ENCODE results near the gene MRPS6.

MRPS6 gene

GRCh38 chr21:34182436-34182835 lies 109.1 kb downstream of the MRPS6 start:
- DNase-seq, result no peak

DNA sequence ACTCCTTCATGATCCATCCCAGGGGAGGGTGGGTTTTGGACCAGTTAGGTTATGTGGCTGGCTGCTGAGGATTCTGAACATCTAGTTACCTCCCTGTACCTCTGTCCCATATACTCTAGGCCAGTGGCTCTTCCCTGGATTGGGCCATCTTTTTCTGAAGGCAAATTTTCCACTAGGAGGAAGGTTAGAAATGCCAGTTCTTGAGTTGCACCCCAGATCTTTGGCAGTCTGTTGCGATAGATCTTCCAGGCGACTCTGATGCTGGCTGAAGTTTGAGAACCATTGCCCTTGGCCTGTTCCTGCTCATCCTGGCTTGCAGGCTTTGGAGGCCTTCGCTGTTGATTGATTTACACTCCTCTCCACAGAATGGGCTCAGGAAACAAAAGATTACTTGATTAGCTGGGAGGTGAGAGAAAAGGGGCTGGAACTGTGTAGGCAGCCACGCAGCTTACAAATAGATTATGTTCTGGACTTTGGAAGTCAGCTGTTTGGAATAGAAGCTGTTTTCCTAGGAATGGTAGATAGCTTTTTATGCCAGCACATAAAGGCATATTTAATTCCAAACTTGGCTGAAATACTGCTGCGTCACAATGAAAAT lies 110.1 kb downstream of the MRPS6 start:
- no peak for DNase-seq

DNA sequence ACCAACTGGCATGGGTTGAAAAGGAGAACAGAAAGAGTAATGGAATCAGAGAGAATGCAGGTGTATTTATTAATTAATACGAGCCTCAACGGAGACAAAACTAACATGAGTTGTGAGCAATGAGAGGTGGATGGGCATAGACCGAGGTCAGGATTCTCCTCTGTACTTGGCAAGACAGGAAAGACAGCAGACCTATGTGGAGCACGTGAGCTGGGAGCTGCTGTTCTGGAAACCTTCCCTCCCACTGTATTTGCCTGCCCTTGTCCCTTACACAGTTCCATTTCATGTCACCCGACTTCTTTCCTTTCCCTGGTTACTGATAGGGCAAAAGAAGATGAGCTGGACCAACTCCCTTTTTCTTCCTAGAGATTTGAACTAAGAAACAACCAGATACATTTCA lies 110.9 kb downstream of the MRPS6 start:
- no peak for DNase-seq

GRCh38 chr21:34185026-34185750 lies 111.8 kb downstream of the MRPS6 start:
- no peak for DNase-seq

DNA sequence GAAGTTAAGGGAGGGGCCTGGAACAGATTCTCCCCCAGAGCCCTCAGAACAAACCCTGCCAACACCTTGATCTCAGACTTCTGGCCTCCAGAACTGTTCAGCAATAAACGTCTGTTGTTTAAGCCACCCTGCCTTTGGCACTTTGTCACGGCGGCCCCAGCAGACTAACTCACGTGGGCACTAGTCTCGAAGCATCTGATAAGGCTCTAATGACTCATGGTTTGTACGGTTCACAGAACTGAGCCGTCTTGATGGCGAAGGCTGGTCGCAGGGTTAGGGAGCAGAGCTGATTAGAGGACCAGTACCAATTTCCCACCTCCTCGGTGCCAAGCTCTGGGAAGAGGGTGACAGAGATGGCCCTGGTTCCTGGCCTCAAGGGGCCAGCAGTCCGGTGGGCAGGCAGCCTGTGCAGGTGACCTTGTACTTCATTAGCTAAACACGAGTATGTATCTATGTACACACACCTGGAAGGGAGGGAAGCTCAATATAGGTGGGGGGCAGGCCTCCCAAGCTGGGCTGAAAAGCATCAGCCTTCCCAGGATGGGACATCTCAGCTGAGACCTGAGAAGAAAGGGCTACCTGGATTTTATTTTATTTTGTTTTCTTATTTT lies 112.8 kb downstream of the MRPS6 start:
- no peak for DNase-seq

GRCh38 chr21:34187935-34188334 lies 114.6 kb downstream of the MRPS6 start:
- no peak for DNase-seq

DNA sequence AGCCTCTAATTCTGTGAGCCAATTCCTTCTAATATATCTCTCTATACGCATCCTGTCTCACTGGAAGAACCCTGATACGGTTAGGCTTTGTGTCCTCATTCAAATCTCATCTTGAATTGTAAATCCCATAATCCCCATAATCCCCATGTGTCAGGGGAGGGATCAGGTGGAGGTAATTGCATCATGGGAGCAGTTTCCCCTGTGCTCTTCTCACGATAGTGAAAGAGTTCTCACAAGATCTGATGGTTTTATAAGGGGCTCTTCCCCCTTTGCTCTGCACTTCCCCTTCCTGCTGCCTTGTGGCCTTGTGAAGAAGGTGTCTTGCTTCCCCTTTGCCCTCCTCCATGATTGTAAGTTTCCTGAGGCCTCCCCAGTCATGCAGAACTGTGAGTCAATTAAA lies 116.1 kb downstream of the MRPS6 start:
- DNase-seq, result no peak

GRCh38 chr21:34190576-34191321 lies 117.4 kb downstream of the MRPS6 start:
- DNase-seq, result no peak

GRCh38 chr21:34191876-34192275 lies 118.5 kb downstream of the MRPS6 start:
- DNase-seq, result no peak
